Muscle of leg (tissue), 11 donors: Measurements from ENCODE around the gene RND3. TPM values are rescaled to one million over a fixed set of nuclear protein-coding genes. Genes with fewer than 3 reads are reported as not detected.

Experiments
- DNase-seq: peaks from one replicate; pipeline ENCODE4 v3.0.0; 2013
- H3K27ac ChIP-seq: one replicate; pipeline ENCODE4 v1.5.1; 2013; ENCODE audit warnings: mild to moderate bottlenecking, low read length, control low read depth
- H3K27me3 ChIP-seq: one replicate; pipeline ENCODE4 v1.6.1; 2013; ENCODE audit warnings: low read length; ENCODE audit not compliant: control insufficient read depth, insufficient read depth
- H3K36me3 ChIP-seq: one replicate; pipeline ENCODE4 v1.6.1; 2013; ENCODE audit warnings: low read length; ENCODE audit not compliant: control insufficient read depth, insufficient read depth
- H3K4me1 ChIP-seq: one replicate; pipeline ENCODE4 v1.6.1; 2013; ENCODE audit warnings: low read length; ENCODE audit not compliant: control insufficient read depth, insufficient read depth
- H3K4me3 ChIP-seq: one replicate; pipeline ENCODE4 v1.5.1; 2013; ENCODE audit warnings: low read length, control low read depth
- H3K9me3 ChIP-seq: replicated peaks from 2 replicates; pipeline ENCODE4 v1.6.1; 2013; ENCODE audit warnings: low read depth, low read length; ENCODE audit not compliant: control insufficient read depth
- WGBS: methylation state at CpG from one replicate; pipeline ENCODE4 v1.1.5; 2013; ENCODE audit warnings: missing lambda C conversion rate; ENCODE audit not compliant: insufficient coverage; 5-methylcytosine and 5-hydroxymethylcytosine counted together
- polyA plus RNA-seq, 8 donors: library from polyadenylated mRNA; unstranded; fragments of 120-200 nt; gene quantifications; one replicate each; pipeline versions ENCODE4 v1.2.1 to v1.2.3, GENCODE V29; 2013; ENCODE audit warnings: inconsistent platforms in 1 of 8, low replicate concordance in 1 of 8; ENCODE audit not compliant: insufficient read length in 8 of 8, insufficient read depth in 1 of 8
- total RNA-seq: library from RNA; stranded (reverse); fragments of 120-200 nt; gene quantifications from one replicate; pipeline ENCODE4 v1.2.4, GENCODE V29; 2013

The RND3 gene
- total and polyA plus RNA-seq, 9 donors, result 36.3 to 81.7 (median 44.6) TPM

DNA sequence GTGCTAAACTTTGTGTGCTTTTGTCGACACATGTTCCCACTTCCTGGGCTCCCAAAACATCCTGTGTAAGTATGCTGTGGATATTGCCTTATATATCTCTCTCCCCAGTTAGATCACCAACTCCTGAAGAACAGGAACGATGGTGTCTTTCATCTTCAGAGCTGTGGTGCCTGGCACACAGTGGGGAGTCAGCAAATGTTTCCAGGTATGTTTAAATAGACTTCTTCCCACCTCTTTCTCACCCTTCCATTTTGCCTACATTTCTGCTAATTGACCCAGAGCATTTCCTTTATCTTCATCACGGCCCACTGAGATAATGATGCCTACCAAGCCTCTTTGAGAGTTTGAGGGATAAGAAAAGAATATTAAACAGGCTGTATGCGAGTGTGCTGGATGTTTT, 60.7 kb downstream of the RND3 start:
- Histone ChIP-seq H3K9me3 (no peaks in the 10 kb centered on the region), H3K4me1 (no peaks in the 10 kb centered on the region), H3K4me3 (no peak overlapping the region), H3K27me3 (no peaks in the 10 kb centered on the region), H3K36me3 (no peaks in the 10 kb centered on the region), H3K27ac (no peak overlapping the region)
- no CpG with 5 or more reads among the region's 4 CpGs for WGBS
- no peak for DNase-seq

DNA sequence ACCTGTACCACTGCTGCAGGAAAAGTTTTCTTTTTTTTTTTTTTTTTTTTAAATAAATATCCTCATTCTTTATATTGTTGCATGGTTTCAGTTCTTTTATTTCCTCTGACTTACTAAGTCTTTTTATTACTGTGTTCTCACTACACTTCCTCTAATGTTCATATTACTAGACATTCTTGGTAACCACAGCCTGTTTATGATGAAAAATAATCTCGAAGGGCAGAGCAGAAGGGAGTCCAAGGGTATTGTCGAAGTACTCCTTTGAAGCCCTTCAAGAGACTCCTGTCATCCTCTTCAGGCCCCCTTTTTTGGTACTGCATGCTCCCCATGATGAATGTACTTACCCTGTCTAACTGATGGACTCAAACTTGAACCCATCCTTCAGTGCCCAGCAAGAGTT, 61.2 kb downstream of the RND3 start:
- H3K4me3 ChIP-seq, result no peak overlapping the region
- DNase-seq, result no peak
- 73% methylated on average over 2 of the region's 2 CpGs for WGBS
- no peaks in the 10 kb centered on the region for H3K9me3 ChIP-seq
- no peaks in the 10 kb centered on the region for H3K4me1 ChIP-seq
- H3K27ac ChIP-seq, result no peak overlapping the region
- H3K27me3 ChIP-seq, result no peaks in the 10 kb centered on the region
- H3K36me3 ChIP-seq, result no peaks in the 10 kb centered on the region

DNA sequence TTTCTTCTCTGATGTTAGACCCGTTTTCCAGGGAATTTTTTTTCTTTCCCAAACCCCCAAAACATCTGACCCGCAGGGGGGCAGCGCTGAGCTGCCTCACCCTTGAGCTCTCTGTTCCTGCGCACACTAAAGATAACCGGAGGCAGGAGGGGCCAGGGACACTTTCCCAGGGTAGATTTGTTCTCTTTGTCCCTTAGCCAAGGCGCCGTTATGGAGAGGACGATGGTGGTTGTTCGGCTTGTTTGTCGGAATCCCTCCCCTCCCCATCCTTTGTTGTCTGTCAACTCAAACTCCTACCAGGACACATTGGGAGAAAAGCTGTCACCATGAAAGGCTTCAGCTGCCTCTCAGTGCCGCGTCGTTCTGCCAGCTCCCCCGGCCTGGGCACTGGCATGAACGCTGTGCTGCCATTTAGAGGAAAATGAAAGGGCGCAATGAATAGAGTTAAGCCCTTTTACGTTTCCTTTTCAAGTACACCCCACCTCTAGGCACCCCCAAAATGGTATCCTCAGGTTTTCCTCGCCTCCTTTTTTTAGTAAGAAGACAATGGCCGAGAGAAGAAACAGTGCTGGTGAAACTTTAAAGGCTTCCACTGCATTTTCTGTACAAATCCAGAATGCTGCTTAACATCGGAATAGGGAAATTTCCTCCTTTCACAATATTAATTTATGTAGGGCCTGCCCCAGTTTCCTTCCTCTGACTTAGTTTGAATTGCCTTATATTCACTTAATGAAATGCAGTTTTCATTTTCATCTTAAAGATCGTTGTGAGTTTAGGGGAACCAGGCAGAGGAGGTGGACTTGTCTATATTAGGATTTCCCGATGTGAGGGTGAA, 62.1 kb downstream of the RND3 start:
- WGBS, result 81% methylated on average over 5 of the region's 22 CpGs
- Histone ChIP-seq H3K27me3 (no peaks in the 10 kb centered on the region), H3K4me1 (no peaks in the 10 kb centered on the region), H3K27ac (no peak overlapping the region), H3K9me3 (no peaks in the 10 kb centered on the region), H3K36me3 (no peaks in the 10 kb centered on the region), H3K4me3 (no peak overlapping the region)
- DNase-seq, result no peak

DNA sequence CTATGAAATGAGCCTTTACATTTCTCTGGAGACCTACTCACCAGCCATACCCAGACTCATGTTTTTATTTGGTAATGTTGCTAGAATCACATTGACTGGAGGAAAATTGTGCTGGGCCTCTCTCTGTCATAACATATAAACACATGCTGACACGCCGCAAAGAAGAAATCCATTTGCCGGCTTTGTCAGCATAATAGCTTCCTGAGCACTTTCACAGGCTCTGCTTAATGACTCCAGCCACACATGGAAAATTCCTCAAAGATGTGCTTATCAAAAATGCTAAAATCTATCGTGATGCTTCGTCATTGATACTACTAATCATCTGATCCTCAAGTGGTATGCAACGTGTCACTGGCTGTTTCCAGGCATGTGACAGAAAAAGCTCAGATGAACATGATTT, 63.1 kb downstream of the RND3 start:
- Histone ChIP-seq H3K4me1 (no peaks in the 10 kb centered on the region), H3K4me3 (no peak overlapping the region), H3K27ac (no peak overlapping the region), H3K9me3 (no peaks in the 10 kb centered on the region), H3K27me3 (no peaks in the 10 kb centered on the region), H3K36me3 (no peaks in the 10 kb centered on the region)
- DNase-seq, result no peak
- WGBS, result 78% methylated on average over 4 of the region's 6 CpGs

DNA sequence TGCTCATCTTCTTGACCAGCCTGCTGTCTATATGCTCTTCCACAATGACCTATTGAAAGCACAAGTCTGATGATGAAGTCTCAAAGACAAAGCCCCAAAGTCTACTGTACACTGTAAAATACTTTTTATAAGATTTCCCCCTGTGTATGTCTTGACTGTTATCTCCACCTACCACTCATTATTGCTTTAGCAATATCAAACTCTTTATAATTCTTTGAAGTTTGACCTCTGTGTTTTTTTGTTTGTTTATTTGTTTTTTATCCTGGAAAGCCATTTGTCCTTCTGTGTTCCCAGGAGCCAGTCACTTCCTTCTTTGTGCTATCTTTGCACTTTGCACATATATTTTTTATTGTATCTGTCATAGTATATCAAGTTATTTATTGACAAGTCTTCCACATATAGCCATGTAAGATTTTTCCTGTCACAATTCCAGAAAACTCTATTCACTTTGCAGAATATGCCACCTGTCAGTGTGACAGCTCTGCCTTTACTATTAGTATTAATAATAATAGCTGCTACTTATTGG, 66.3 kb downstream of the RND3 start:
- no peak for DNase-seq
- H3K27me3 ChIP-seq, result no peaks in the 10 kb centered on the region
- no peak overlapping the region for H3K27ac ChIP-seq

DNA sequence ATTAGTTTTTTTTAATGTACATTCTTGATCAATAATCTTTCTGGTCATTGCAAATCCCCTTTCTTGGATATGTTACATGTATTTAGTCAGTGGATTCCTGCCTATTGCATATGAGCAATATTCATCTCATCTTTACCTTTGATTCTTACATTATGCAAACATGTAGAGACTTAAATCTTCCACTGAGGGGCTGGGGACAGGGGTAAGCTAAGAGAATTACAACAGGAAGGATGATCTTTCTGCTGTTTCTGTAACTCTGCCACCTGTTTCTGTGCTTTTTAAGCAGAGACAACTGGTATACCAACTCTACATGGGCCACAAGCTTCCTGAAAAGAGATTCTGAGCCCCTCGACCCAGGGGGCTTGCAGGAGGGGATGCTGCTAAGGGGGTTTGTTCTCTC, 68.6 kb downstream of the RND3 start:
- WGBS, result no CpG with 5 or more reads among the region's 1 CpG

More for the DNA sequence above, 66.3 kb downstream of the RND3 start:
- no peaks in the 10 kb centered on the region for H3K36me3 ChIP-seq
- no peak overlapping the region for H3K4me3 ChIP-seq
- H3K4me1 ChIP-seq, result no peaks in the 10 kb centered on the region
- H3K9me3 ChIP-seq, result no peaks in the 10 kb centered on the region

More for the DNA sequence above, 68.6 kb downstream of the RND3 start:
- Histone ChIP-seq H3K9me3 (no peaks in the 10 kb centered on the region), H3K36me3 (no peaks in the 10 kb centered on the region), H3K27me3 (no peaks in the 10 kb centered on the region), H3K4me3 (no peak overlapping the region), H3K4me1 (no peaks in the 10 kb centered on the region), H3K27ac (no peak overlapping the region)
- DNase-seq, result no peak
